K562 (cell line): ENCODE data around the gene COL15A1. TPM values are rescaled to one million over a fixed set of nuclear protein-coding genes. Genes with fewer than 3 reads are reported as not detected.

Source experiments
- ATAC-seq: fragments of 200-7000 bp; cut with Tn5 transposase; 3 replicates; pipeline ENCODE4 v1.9.1; 2020; ENCODE audit warnings: moderate library complexity
- BruUV-seq: library from RNA; stranded (reverse); fragments of 400-500 nt; replicated peaks from 2 replicates; lab custom pipeline; 2021; lab: Mats Ljungman, UMichigan
- CTCF ChIA-PET: fragments of 300-600 bp; formaldehyde crosslinking; extraction: SDS; loops from one replicate; lab custom pipeline; 2021; ENCODE audit warnings: low intra/inter-chr PET ratio; lab: Yijun Ruan, JAX
- POLR2A ChIA-PET: fragments of 300-600, 350-650 bp; sonication (Branson Sonifier 250); formaldehyde crosslinking; extraction: SDS; loops from one replicate; lab custom pipeline; 2021; ENCODE audit warnings: antibody characterized with exemption, inconsistent platforms; lab: Yijun Ruan, JAX
- DNase-seq, 4 experiments: peaks; one replicate each; pipeline versions ENCODE4 v3.0.0 to v3.0.0-alpha.2; 2011 to 2018; ENCODE audit warnings: low spot score in 3 of 4, mixed read lengths in 3 of 4; ENCODE audit errors: extremely low read depth in 1 of 4
- FAIRE-seq: peaks from 2 replicates; lab custom pipeline; 2011; peaks lifted over from hg19 to GRCh38; lab: Jason Lieb, UNC
- H2AFZ ChIP-seq: 2 replicates; pipeline ENCODE4 v1.6.0; 2011; ENCODE audit warnings: low read depth, low read length, control low read depth, inconsistent platforms
- H3K27ac ChIP-seq: fragments of 200-600 bp; 3 replicates; pipeline ENCODE4 v1.8.0; 2011; ENCODE audit warnings: low read depth, mild to moderate bottlenecking, control low read depth, inconsistent platforms, low read length, moderate library complexity, mixed read lengths; ENCODE audit errors: extremely low read depth
- H3K27me3 ChIP-seq, 2 experiments: fragments of 300-600 bp in 1 of 2; 2 replicates in 1 of 2; 3 replicates in 1 of 2; pipeline versions ENCODE4 v1.6.0 to v1.8.0; 2011; ENCODE audit warnings: inconsistent platforms in 2 of 2, low read length in 2 of 2, mild to moderate bottlenecking in 1 of 2, mixed read lengths in 1 of 2, moderate library complexity in 1 of 2; ENCODE audit not compliant: control insufficient read depth in 2 of 2, insufficient read depth in 2 of 2
- H3K36me3 ChIP-seq: fragments of 300-600 bp; 3 replicates; pipeline ENCODE4 v1.8.0; 2011; ENCODE audit warnings: mild to moderate bottlenecking, low read length, inconsistent platforms; ENCODE audit not compliant: control insufficient read depth, insufficient read depth
- H3K4me1 ChIP-seq, 2 experiments: fragments of 200-600 bp in 1 of 2; replicated peaks in 1 of 2; 2 replicates in 1 of 2; 3 replicates in 1 of 2; pipeline versions ENCODE4 v1.5.1 to v1.8.0; 2011; ENCODE audit warnings: inconsistent platforms in 2 of 2, low read length in 2 of 2, mild to moderate bottlenecking in 1 of 2, mixed read lengths in 1 of 2, moderate library complexity in 1 of 2; ENCODE audit not compliant: control insufficient read depth in 2 of 2, insufficient read depth in 2 of 2
- H3K4me2 ChIP-seq: 2 replicates; pipeline ENCODE4 v1.6.1; 2011; ENCODE audit warnings: low read length, control low read depth, inconsistent platforms, mixed read lengths; ENCODE audit not compliant: insufficient read depth
- H3K4me3 ChIP-seq: fragments of 200-600 bp; sonication (generic), shearing (Covaris generic); 2 replicates; pipeline ENCODE4 v1.5.1; 2016; ENCODE audit warnings: control low read depth, inconsistent platforms
- H3K79me2 ChIP-seq: fragments of 200-600 bp; 3 replicates; pipeline ENCODE4 v1.8.0; 2011; ENCODE audit warnings: low read length, inconsistent platforms; ENCODE audit not compliant: control insufficient read depth, insufficient read depth
- H3K9ac ChIP-seq, 2 experiments: 2 replicates each; pipeline versions ENCODE4 v1.6.0 to v1.6.1; 2011; ENCODE audit warnings: low read depth in 2 of 2, low read length in 2 of 2, control low read depth in 1 of 2, inconsistent platforms in 1 of 2, mild to moderate bottlenecking in 1 of 2, mixed read lengths in 1 of 2; ENCODE audit not compliant: insufficient read depth in 1 of 2
- H3K9me1 ChIP-seq: one replicate; pipeline ENCODE4 v1.6.0; 2011; ENCODE audit warnings: inconsistent platforms, mild to moderate bottlenecking, low read length, moderate library complexity; ENCODE audit not compliant: control insufficient read depth, insufficient read depth
- H3K9me3 ChIP-seq: replicated peaks from 2 replicates; pipeline ENCODE4 v1.5.1; 2011; ENCODE audit warnings: low read depth, low read length, inconsistent platforms; ENCODE audit not compliant: control insufficient read depth, insufficient read depth
- H4K20me1 ChIP-seq: replicated peaks from 2 replicates; pipeline ENCODE4 v1.6.1; 2011; ENCODE audit warnings: low read length, inconsistent platforms, mixed read lengths; ENCODE audit not compliant: control insufficient read depth, insufficient read depth
- ERF ChIP-seq: fragments of 450-650 bp; formaldehyde crosslinking; IDR thresholded peaks from 2 replicates; pipeline ENCODE4 v1.4.0; 2020; ENCODE audit warnings: mild to moderate bottlenecking, mixed read lengths
- EWSR1 ChIP-seq: fragments of 450-650 bp; IDR thresholded peaks from 2 replicates; pipeline ENCODE4 v1.6.1; 2018; ENCODE audit warnings: borderline replicate concordance, mild to moderate bottlenecking, low read depth, moderate library complexity; ENCODE audit not compliant: partially characterized antibody
- FOXK1 ChIP-seq: sonication (generic); formaldehyde crosslinking; IDR thresholded peaks from 2 replicates; pipeline ENCODE4 v1.8.0; 2022; ENCODE audit warnings: missing genetic modification reagents, mild to moderate bottlenecking, borderline replicate concordance
- MAFG ChIP-seq: fragments of 450-650 bp; conservative IDR thresholded peaks from 2 replicates; pipeline ENCODE4 v1.6.1; 2016; ENCODE audit warnings: missing genetic modification characterization, missing compliant biosample characterization
- MAFK ChIP-seq: IDR thresholded peaks from 2 replicates; pipeline ENCODE4 v1.6.1; 2011; ENCODE audit warnings: low read length, improper control_type of control experiment
- SMAD3 ChIP-seq: fragments of 450-650 bp; formaldehyde crosslinking; conservative IDR thresholded peaks from 2 replicates; pipeline ENCODE4 v1.4.0; 2020; ENCODE audit warnings: mild to moderate bottlenecking
- ZNF780A ChIP-seq: fragments of 250-450 bp; sonication (Bioruptor Pico); IDR thresholded peaks from 2 replicates; pipeline ENCODE4 v1.5.0; 2021; ENCODE audit warnings: mild to moderate bottlenecking
- WGBS: fragments of 100-300 bp; shearing (Covaris generic); methylation state at CpG from one replicate; pipeline ENCODE4 v1.1.6; 2016; ENCODE audit warnings: low coverage, mixed read lengths; ENCODE audit not compliant: insufficient coverage; ENCODE audit errors: missing lambda C conversion rate; 5-methylcytosine and 5-hydroxymethylcytosine counted together
- in situ Hi-C: fragments of 300-500 bp; cut with MboI; formaldehyde crosslinking; loops from 4 replicates; pipeline ENCODE4 v1.15.0; 2018; ENCODE audit warnings: inconsistent platforms, mixed read lengths
- intact Hi-C: fragments of 100-400 bp; cut with micrococcal nuclease; formaldehyde crosslinking; loops from 2 replicates; pipeline ENCODE4 v1.14.2; 2022
- polyA plus RNA-seq, 8 experiments: library from polyadenylated mRNA; depleted of rRNA in 4 of 8; stranded (reverse) in 5 of 8; unstranded in 3 of 8; fragments of >200 nt; fragmentation: Nextera tagmentation in 2 of 8; fragmentation: Illumina TruSeq in 1 of 8; extraction: Ambion mirVana in 2 of 8; extraction: Trizol in 1 of 8; gene quantifications; 2 replicates each; pipeline versions ENCODE4 v1.2.1 to v1.2.3, GENCODE V29; 2011 to 2014; ENCODE audit warnings: inconsistent platforms in 1 of 8, missing spikeins in 1 of 8
- total RNA-seq, 7 experiments: library from RNA; depleted of rRNA in 6 of 7; stranded (reverse); fragments of >200 nt in 6 of 7; fragmentation: Illumina TruSeq in 2 of 7; extraction: Trizol in 2 of 7; gene quantifications; 2 replicates each; pipeline versions ENCODE4 v1.2.1 to v1.2.3, GENCODE V29; 2011 to 2021; ENCODE audit warnings: low replicate concordance in 1 of 7
- TF ChIP-seq, protein P1 (sequence below): sonication (generic); formaldehyde crosslinking; IDR thresholded peaks from 2 replicates; pipeline ENCODE4 v1.8.0; 2023; ENCODE audit warnings: mild to moderate bottlenecking, missing genetic modification reagents
- TF ChIP-seq, protein P2 (sequence below): sonication (generic); formaldehyde crosslinking; IDR thresholded peaks from 2 replicates; pipeline ENCODE4 v1.8.0; 2022; ENCODE audit warnings: missing genetic modification reagents, mild to moderate bottlenecking, borderline replicate concordance

The COL15A1 gene
- total and polyA plus RNA-seq, 9 of the 15 experiments (the other 6 are each of a cell fraction or from before 2014, with no cell fraction given): 0.46 to 5.1 (median 2.6) TPM

DNA sequence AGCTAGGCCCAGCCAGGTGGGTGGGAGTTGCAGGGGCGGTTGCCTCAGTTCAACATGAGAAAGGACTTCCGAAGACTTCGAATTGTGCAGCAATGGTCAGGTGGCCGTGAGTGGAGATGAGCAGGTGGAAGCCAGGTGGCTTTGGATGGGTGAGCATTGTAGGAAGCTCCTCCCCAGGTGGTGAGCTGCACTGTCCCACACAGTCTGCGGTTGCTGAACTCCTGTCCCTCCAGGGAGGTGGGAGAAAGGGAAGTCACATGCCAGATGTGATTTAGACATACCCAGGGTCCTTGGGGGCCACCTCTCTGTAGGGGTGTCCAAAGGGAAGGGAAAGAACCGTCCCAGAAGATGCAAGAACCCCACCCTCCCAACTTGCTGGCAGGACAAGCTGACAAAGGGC, 30.4 kb downstream of the COL15A1 start:
- Histone ChIP-seq H3K9me3 (no peaks in the 10 kb centered on the region), H3K4me1 (peaks cover 27% of the 10 kb centered on the region in 2 experiments; a peak in 4 of 5 replicates), H3K4me2 (no peak overlapping the region), H4K20me1 (no peaks in the 10 kb centered on the region), H3K36me3 (no peaks in the 10 kb centered on the region), H3K79me2 (no peaks in the 10 kb centered on the region)
- CTCF ChIA-PET: interaction anchor here (1.1 to 2.3 kb wide), 3 partner anchors 26 to 126 kb away, joined by 3 to 13 read pairs (median 6); no protein-coding TSS in a partner anchor
- no peak for DNase-seq
- 88% methylated on average over 5 of the region's 6 CpGs for WGBS
- no peak for ATAC-seq
- FAIRE-seq: no peak
- intact Hi-C loops: no loop called here
- in situ Hi-C loops: no loop called here
- TF ChIP-seq MAFK: no peak
- TF ChIP-seq, all 486 proteins: peak for 0
- H2AFZ ChIP-seq: peak overlapping the region; percentile 60
- no peaks in the 10 kb centered on the region for H3K27me3 ChIP-seq
- no peaks in the 10 kb centered on the region for H3K9me1 ChIP-seq
- BruUV-seq: no TSS peak
- POLR2A ChIA-PET: interaction anchor here (0.6 kb wide), 2 partner anchors 52 to 160 kb away, joined by 3 read pairs; no protein-coding TSS in a partner anchor
- H3K4me3 ChIP-seq: no peak overlapping the region
- H3K27ac ChIP-seq: no peak overlapping the region
- H3K9ac ChIP-seq: peak overlapping the region in 1 of 2 experiments; percentile 47; a peak in 2 of 4 replicates

DNA sequence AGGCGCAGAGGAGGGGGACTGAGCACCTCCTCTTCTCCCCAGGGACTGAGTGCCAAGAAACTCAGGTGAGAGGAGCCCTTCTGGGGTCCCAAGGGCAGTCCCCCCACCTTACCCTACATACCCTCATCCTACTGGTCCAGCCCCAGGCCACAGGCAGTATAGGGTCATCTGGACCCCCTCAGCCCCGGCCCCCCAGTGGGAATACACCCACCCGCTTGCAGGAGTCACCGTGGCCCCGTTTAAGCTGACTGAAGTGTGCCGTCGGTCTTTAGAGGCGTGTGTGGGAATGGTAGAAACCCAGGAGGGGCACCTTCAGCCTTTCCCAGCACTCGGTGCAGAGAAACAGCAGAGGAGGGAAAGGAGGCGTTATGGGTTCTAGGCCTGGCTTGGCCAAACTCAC, 30.8 kb downstream of the COL15A1 start:
- BruUV-seq: no TSS peak
- TF ChIP-seq EWSR1: no peak
- 0 out of 2 replicates have a peak, but pooled peaks have one; percentile 18 for TF ChIP-seq ERF (CRISPR knock-in tag)
- TF ChIP-seq, protein P1, sequence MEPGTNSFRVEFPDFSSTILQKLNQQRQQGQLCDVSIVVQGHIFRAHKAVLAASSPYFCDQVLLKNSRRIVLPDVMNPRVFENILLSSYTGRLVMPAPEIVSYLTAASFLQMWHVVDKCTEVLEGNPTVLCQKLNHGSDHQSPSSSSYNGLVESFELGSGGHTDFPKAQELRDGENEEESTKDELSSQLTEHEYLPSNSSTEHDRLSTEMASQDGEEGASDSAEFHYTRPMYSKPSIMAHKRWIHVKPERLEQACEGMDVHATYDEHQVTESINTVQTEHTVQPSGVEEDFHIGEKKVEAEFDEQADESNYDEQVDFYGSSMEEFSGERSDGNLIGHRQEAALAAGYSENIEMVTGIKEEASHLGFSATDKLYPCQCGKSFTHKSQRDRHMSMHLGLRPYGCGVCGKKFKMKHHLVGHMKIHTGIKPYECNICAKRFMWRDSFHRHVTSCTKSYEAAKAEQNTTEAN (CRISPR knock-in tag): 0 out of 2 replicates have a peak, but pooled peaks have one; percentile 31
- TF ChIP-seq FOXK1 (CRISPR knock-in tag): 0 out of 2 replicates have a peak, but pooled peaks have one; percentile 38
- no peak for TF ChIP-seq MAFG (tag)
- TF ChIP-seq SMAD3: no peak
- TF ChIP-seq, protein P2, sequence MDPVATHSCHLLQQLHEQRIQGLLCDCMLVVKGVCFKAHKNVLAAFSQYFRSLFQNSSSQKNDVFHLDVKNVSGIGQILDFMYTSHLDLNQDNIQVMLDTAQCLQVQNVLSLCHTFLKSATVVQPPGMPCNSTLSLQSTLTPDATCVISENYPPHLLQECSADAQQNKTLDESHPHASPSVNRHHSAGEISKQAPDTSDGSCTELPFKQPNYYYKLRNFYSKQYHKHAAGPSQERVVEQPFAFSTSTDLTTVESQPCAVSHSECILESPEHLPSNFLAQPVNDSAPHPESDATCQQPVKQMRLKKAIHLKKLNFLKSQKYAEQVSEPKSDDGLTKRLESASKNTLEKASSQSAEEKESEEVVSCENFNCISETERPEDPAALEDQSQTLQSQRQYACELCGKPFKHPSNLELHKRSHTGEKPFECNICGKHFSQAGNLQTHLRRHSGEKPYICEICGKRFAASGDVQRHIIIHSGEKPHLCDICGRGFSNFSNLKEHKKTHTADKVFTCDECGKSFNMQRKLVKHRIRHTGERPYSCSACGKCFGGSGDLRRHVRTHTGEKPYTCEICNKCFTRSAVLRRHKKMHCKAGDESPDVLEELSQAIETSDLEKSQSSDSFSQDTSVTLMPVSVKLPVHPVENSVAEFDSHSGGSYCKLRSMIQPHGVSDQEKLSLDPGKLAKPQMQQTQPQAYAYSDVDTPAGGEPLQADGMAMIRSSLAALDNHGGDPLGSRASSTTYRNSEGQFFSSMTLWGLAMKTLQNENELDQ (CRISPR knock-in tag): 0 out of 2 replicates have a peak, but pooled peaks have one; percentile 40
- no peak for TF ChIP-seq ZNF780A (CRISPR knock-in tag)
- peak overlapping the region; percentile 84 for H2AFZ ChIP-seq
- no peaks in the 10 kb centered on the region for H3K36me3 ChIP-seq
- WGBS: 32% methylated on average over 6 of the region's 10 CpGs
- H3K4me2 ChIP-seq: peak overlapping the region; percentile 78
- intact Hi-C loops (no loop called here), in situ Hi-C loops (no loop called here)
- ATAC-seq (peak; percentile 20), DNase-seq (peak in 1 of 4 experiments; percentile 26), FAIRE-seq (no peak)
- H3K4me3 ChIP-seq: no peak overlapping the region
- ChIA-PET CTCF (interaction anchor here (0.7 to 2.3 kb wide), 5 partner anchors 25 to 126 kb away, joined by 3 to 13 read pairs (median 4); no protein-coding TSS in a partner anchor), POLR2A (interaction anchor here (0.6 kb wide), 1 partner anchor 160 kb away, joined by 3 read pairs; no protein-coding TSS in a partner anchor)
- H4K20me1 ChIP-seq: no peaks in the 10 kb centered on the region
- no peaks in the 10 kb centered on the region for H3K9me1 ChIP-seq
- H3K27ac ChIP-seq: no peak overlapping the region
- H3K79me2 ChIP-seq: no peaks in the 10 kb centered on the region
- H3K4me1 ChIP-seq: peaks cover 27% of the 10 kb centered on the region in 2 experiments; a peak in 4 of 5 replicates
- no peaks in the 10 kb centered on the region for H3K27me3 ChIP-seq
- H3K9me3 ChIP-seq: no peaks in the 10 kb centered on the region
- H3K9ac ChIP-seq: peak overlapping the region in 1 of 2 experiments; percentile 78; a peak in 3 of 4 replicates
